ENCODE measurements around the gene FAM50B. TPM values are rescaled to one million over a fixed set of nuclear protein-coding genes. Genes with fewer than 3 reads are reported as not detected.

FAM50B gene
- total RNA-seq, 1 donor from 2014 or later, result 13.1 TPM

DNA sequence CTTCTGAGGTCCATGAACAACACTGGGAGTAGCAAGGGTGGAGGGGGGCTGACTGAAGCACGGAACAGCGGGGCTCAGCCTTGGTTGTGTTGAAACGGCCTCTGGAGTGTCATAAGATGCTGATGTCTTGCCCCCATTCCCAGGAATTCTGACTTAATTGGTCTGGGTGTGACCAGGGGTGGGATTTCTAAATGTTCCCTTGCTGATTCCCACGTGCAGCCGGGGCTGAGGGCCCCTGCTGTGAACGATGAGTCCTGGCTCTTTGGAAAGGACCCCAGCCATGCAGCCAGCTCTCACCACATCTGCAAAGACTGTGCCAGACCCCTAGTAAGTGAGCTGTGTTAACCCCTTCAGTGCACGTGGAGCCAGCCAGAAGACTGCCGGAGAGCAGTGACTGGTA, 28.6 kb upstream of the FAM50B start:
- Histone ChIP-seq H3K4me1 (peaks cover 22% of the 10 kb centered on the region), H3K9me3 (no peaks in the 10 kb centered on the region), H3K36me3 (no peaks in the 10 kb centered on the region), H3K4me3 (no peak overlapping the region), H3K27ac (no peak overlapping the region), H3K27me3 (no peaks in the 10 kb centered on the region)
- DNase-seq (no peak), ATAC-seq (no peak)
- intact Hi-C loops (cut with DNase I), result no loop called here
- TF ChIP-seq, protein P1, sequence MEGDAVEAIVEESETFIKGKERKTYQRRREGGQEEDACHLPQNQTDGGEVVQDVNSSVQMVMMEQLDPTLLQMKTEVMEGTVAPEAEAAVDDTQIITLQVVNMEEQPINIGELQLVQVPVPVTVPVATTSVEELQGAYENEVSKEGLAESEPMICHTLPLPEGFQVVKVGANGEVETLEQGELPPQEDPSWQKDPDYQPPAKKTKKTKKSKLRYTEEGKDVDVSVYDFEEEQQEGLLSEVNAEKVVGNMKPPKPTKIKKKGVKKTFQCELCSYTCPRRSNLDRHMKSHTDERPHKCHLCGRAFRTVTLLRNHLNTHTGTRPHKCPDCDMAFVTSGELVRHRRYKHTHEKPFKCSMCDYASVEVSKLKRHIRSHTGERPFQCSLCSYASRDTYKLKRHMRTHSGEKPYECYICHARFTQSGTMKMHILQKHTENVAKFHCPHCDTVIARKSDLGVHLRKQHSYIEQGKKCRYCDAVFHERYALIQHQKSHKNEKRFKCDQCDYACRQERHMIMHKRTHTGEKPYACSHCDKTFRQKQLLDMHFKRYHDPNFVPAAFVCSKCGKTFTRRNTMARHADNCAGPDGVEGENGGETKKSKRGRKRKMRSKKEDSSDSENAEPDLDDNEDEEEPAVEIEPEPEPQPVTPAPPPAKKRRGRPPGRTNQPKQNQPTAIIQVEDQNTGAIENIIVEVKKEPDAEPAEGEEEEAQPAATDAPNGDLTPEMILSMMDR (IDR thresholded peaks at IDR 0.05), result no peak

DNA sequence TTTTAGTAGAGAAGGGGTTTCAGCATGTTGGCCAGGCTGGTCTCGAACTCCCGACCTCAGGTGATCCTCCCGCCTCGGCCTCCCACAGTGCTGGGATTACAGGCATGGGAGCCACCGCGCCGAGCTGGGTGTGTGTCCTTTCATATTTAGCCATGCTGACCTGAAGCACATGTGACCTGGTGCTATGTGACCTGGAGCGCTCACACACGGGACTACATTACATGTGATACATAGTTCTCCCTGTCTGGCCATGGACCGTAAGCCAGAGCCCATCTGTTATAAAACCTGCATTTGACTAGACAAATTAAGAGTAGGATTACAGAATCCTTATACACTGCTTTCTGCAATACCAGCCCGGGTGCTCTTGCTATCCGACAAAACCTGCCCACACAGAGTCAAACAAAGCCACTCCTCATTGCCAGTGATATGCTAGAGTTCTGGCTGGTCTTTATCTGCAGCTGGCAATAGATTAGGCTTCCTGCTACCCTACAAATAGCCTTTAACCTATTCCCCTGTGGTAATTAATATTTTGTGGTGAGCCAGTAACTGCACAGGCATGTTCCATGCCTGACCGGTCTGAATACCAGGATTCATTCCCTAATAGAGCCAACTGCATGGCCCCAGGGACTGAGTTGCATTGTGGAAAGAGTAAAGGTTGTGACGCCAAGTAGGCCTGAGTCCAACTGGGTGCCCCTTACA, 26.3 kb upstream of the FAM50B start:
- TF ChIP-seq, protein P1 (IDR thresholded peaks at IDR 0.05), result no peak
- ATAC-seq (no peak), DNase-seq (no peak)
- Histone ChIP-seq H3K27me3 (no peaks in the 10 kb centered on the region), H3K27ac (no peak overlapping the region), H3K4me3 (no peak overlapping the region), H3K4me1 (peaks cover 34% of the 10 kb centered on the region), H3K9me3 (no peaks in the 10 kb centered on the region), H3K36me3 (no peaks in the 10 kb centered on the region)
- intact Hi-C loops (cut with DNase I), result no loop called here

DNA sequence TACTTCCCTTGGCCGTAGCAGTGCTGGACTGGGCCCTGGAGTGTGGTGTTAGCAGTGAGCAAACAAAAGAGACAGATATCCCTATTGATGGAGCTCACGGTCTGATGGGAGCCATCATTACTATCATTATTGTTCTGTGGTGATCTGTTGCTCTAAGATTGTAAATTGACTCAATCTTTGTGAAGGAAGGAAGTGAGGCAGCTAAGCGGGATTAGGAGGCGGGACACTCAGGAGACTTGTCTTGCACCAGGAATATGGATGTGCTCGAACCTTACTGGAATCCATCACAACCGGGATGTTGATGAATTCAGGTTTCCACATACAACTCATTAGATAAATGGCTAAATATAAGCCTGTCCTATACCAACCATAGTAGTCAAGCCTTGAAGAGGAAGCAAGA, 25.5 kb upstream of the FAM50B start:
- H3K4me1 ChIP-seq, result peaks cover 34% of the 10 kb centered on the region
- no peaks in the 10 kb centered on the region for H3K36me3 ChIP-seq
- H3K27ac ChIP-seq, result no peak overlapping the region
- DNase-seq (no peak), ATAC-seq (no peak)
- TF ChIP-seq, protein P1 (IDR thresholded peaks at IDR 0.05), result no peak
- H3K27me3 ChIP-seq, result no peaks in the 10 kb centered on the region
- no peaks in the 10 kb centered on the region for H3K9me3 ChIP-seq
- intact Hi-C loops (cut with DNase I), result no loop called here
- H3K4me3 ChIP-seq, result no peak overlapping the region

DNA sequence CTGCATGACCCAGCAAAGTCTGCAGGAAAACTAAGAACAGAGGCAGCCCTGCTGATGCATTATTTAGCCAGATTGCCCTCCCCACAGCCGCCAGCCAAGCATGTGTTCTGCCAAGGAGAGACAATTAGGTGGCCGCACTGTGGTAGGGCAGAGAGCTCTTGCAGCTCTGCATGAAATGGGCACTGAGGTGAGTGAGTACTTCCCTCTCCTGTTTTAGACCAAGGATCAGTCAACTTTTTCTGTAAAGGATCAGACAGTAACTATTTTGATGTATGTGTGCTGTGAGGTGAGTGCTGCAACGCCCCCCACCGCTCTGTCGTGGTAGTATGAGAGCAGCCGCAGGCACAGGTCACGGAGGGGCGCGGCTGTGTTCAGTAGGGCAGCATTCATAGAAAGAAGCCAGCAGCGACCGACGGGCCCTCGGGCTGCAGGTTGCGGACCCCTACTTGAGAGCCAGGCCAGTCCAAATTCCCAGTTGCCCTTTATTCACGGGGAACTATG, 23.8 kb upstream of the FAM50B start:
- no peaks in the 10 kb centered on the region for H3K27me3 ChIP-seq
- DNase-seq (peak; percentile 77), ATAC-seq (peak; percentile 65)
- peaks cover 34% of the 10 kb centered on the region for H3K4me1 ChIP-seq
- H3K9me3 ChIP-seq, result no peaks in the 10 kb centered on the region
- no peaks in the 10 kb centered on the region for H3K36me3 ChIP-seq
- intact Hi-C loops (cut with DNase I), result no loop called here
- TF ChIP-seq, protein P1 (IDR thresholded peaks at IDR 0.05), result peak; percentile 31
- peak overlapping the region; percentile 11 for H3K4me3 ChIP-seq
- H3K27ac ChIP-seq, result peak overlapping the region; percentile 89

DNA sequence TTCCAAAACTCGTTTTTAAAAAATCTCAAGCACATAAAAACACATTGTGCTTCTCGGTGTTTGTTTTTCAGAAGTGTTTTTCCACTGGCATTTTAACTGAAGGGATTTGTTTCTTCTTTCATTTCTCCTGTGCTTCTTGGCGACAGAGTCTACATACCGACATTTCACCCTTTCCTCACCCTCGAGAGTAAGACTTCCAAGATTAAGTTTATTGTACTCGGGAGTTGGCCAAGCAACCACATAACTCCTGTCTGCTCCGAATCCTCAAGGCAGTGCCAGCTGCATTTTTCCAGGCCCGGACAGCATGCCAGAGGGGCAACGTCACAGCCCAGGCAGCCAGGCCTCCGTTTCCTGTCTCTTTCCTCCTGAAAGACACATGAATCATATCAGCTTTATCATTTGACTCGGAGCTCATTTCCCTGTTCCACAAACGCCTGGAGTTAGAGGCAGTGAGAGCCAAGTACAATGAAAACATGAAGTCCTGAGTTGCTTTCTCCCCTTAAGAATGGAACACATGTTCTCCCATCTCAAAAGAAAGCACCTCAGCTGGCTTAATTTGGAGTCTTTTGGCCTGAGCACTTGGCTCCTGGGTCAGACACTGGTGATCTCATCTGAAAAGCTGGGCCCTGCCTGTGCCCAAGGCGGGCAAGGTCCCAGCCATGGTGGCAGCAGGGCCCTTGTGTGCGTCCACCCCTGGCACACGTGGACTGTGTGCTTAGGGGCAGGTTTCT, 23.2 kb upstream of the FAM50B start:
- TF ChIP-seq, protein P1 (IDR thresholded peaks at IDR 0.05), result no peak
- Histone ChIP-seq H3K27me3 (no peaks in the 10 kb centered on the region), H3K4me1 (peaks cover 34% of the 10 kb centered on the region), H3K36me3 (no peaks in the 10 kb centered on the region), H3K4me3 (peak overlapping the region; percentile 11), H3K9me3 (no peaks in the 10 kb centered on the region), H3K27ac (peak overlapping the region; percentile 89)
- intact Hi-C loops (cut with DNase I), result no loop called here
- DNase-seq (peak; percentile 90), ATAC-seq (peak; percentile 92)
